Peyer's patch (tissue), 4 donors: ENCODE results near the gene LRRK1. TPM values are rescaled to one million over a fixed set of nuclear protein-coding genes. Genes with fewer than 3 reads are reported as not detected.
A peak's percentile ranks its signal among the peaks of the same experiment; 100 is the strongest.

ENCODE experiments used
- DNase-seq, 3 donors: peaks; one replicate each; pipeline ENCODE4 v3.0.0-alpha.2; 2017 to 2019
- H3K27ac ChIP-seq, 4 donors: fragments of 200-600 bp; sonication (generic); one replicate each; pipeline ENCODE4 v1.5.1; 2016 to 2019
- H3K27me3 ChIP-seq, 2 donors: fragments of 200-600 bp; sonication (generic); one replicate each; pipeline ENCODE4 v1.5.1; 2019
- H3K36me3 ChIP-seq, 3 donors: fragments of 200-600 bp; sonication (generic); one replicate each; pipeline ENCODE4 v1.5.1; 2016 to 2019
- H3K4me1 ChIP-seq, 4 donors: fragments of 200-600 bp; sonication (generic); one replicate each; pipeline ENCODE4 v1.5.1; 2016 to 2019
- H3K4me3 ChIP-seq, 4 donors: fragments of 200-600 bp; sonication (generic); 1 replicate in 3 of 4; 2 replicates in 1 of 4; pipeline ENCODE4 v1.5.1; 2016 to 2019; ENCODE audit warnings: mild to moderate bottlenecking in 1 of 4
- H3K9me3 ChIP-seq, 4 donors: fragments of 200-600 bp; sonication (generic); one replicate each; pipeline ENCODE4 v1.5.1; 2016 to 2019; ENCODE audit warnings: mild to moderate bottlenecking in 1 of 4
- CTCF ChIP-seq, 6 experiments: fragments of 450-650 bp in 4 of 6; fragments of 200-600 bp in 2 of 6; sonication (generic) in 1 of 6; IDR thresholded peaks; one replicate each; pipeline ENCODE4 v1.5.1; 2017 to 2019; ENCODE audit warnings: antibody characterized with exemption in 6 of 6, mild to moderate bottlenecking in 3 of 6, moderate library complexity in 1 of 6
- POLR2A ChIP-seq, 2 donors: fragments of 450-650 bp; IDR thresholded peaks; one replicate each; pipeline ENCODE4 v1.5.1; 2017; ENCODE audit warnings: antibody characterized with exemption in 2 of 2, mild to moderate bottlenecking in 2 of 2, moderate library complexity in 2 of 2
- total RNA-seq, 4 donors: library from RNA; depleted of rRNA; stranded (reverse); fragments of >200 nt; gene quantifications; one replicate each; pipeline ENCODE4 v1.1.0, GENCODE V29; 2016

LRRK1 gene
- total RNA-seq, 4 donors from 2014 or later, result 49.2 to 66.0 (median 55.5) TPM

- DNase-seq, result peak; percentile 6 to 30 (median 21)
- no peaks in the 10 kb centered on the region for H3K27me3 ChIP-seq
- H3K4me1 ChIP-seq, result no peaks in the 10 kb centered on the region
- H3K9me3 ChIP-seq, result no peaks in the 10 kb centered on the region
- no peak overlapping the region for H3K27ac ChIP-seq
- no peak overlapping the region for H3K4me3 ChIP-seq
- no peak for TF ChIP-seq POLR2A (IDR thresholded peaks at IDR 0.05)
- H3K36me3 ChIP-seq, result peaks cover 0 to 15% (median 0%) of the 10 kb centered on the region in 3 donors
Measured at GRCh38 chr15:101037090-101037830, 118.1 kb downstream of the LRRK1 start.

DNA sequence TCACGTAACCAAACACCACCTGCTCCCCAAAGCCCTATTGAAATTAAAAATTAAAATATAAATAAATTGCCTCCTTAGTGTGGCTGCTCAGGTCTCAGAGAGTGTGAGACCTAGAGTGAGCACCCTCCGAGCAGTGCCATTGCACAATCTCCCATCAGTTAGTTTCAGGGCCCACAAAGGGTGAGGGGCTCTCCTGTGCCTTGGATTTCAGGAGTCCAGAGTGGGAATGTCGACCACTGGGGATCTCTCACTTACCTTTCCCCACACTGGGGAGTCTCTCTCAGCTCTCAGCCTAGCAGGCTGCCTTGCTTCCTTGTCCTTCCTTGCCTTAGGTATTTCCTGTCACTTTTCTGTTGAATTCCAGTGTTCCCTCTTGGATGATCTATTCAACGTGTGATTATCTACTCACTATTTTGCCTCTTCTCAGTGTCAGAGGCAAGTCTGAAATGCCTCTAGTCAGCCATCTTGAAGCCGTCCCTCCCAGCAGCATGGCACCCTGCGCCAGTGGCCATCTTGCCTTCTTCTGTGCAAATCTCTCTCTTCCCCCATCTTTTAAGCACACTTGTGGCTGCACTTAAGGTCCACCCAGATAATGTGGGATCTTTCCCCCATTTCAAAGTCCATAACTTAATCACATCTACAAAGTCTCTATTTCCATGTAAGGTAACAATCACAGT, 119.3 kb downstream of the LRRK1 start:
- Histone ChIP-seq H3K27me3 (no peaks in the 10 kb centered on the region), H3K27ac (no peak overlapping the region), H3K36me3 (peaks cover 0 to 15% (median 0%) of the 10 kb centered on the region in 3 donors), H3K9me3 (no peaks in the 10 kb centered on the region), H3K4me3 (no peak overlapping the region), H3K4me1 (no peaks in the 10 kb centered on the region)
- peak; percentile 2 to 17 (median 5) for DNase-seq
- TF ChIP-seq CTCF (IDR thresholded peaks at IDR 0.05) (no peak), POLR2A (IDR thresholded peaks at IDR 0.05) (no peak)

GRCh38 chr15:101039461-101039860, 120.3 kb downstream of the LRRK1 start:
- Histone ChIP-seq H3K4me3 (no peak overlapping the region), H3K27me3 (no peaks in the 10 kb centered on the region), H3K27ac (no peak overlapping the region), H3K36me3 (peaks cover 0 to 19% (median 0%) of the 10 kb centered on the region in 3 donors), H3K4me1 (no peaks in the 10 kb centered on the region), H3K9me3 (no peaks in the 10 kb centered on the region)
- TF ChIP-seq POLR2A (IDR thresholded peaks at IDR 0.05) (no peak), CTCF (IDR thresholded peaks at IDR 0.05) (no peak)
- peak in 2 of 3 donors; percentile 4 to 26 for DNase-seq

DNA sequence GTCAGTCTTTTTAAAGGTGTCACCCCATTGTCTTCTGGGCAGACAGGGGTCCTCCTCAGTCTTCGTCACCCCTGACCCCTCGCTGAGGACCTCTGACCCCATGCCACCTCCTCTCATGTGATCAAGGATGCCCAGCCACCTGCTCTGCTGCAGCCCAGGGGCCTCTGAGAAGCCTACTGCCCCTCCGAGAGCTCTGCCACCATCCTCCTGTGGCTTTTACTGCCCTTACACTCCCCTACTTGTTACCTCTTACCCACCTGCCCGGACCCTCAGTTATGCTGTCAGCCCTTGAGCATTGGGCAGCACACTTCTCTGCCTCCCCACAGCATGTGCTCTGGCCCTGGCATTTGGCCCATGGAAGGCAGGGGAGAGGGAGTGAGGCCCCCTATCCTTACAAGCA, 123.2 kb downstream of the LRRK1 start:
- Histone ChIP-seq H3K27me3 (no peaks in the 10 kb centered on the region), H3K4me3 (no peak overlapping the region), H3K4me1 (no peaks in the 10 kb centered on the region), H3K27ac (no peak overlapping the region), H3K36me3 (peaks cover 0 to 30% (median 0%) of the 10 kb centered on the region in 3 donors), H3K9me3 (no peaks in the 10 kb centered on the region)
- peak in 2 of 3 donors; percentile 6 to 26 for DNase-seq
- TF ChIP-seq CTCF (IDR thresholded peaks at IDR 0.05), result no peak
- no peak for TF ChIP-seq POLR2A (IDR thresholded peaks at IDR 0.05)

DNA sequence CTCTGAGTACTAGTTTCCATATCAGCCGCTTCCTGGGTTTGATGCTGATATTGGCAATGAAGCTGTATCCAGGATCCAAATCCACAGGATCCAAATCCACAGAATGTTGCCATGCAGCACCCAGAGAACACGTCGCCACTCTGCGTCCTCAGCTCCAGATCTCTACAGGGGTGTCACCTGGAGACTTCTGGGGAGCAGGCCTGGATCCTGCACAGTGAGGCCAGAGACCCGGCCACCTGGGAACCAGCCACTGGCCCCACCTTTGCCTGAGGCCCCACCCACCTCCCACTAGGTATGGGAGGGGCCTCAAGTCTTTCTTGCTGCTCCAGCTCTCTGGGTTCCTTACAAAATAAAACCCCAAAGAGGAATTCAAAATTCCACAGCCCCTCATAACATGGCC, 123.9 kb downstream of the LRRK1 start:
- Histone ChIP-seq H3K27ac (no peak overlapping the region), H3K4me3 (no peak overlapping the region), H3K9me3 (no peaks in the 10 kb centered on the region), H3K36me3 (peaks cover 0 to 33% (median 0%) of the 10 kb centered on the region in 3 donors), H3K27me3 (no peaks in the 10 kb centered on the region), H3K4me1 (no peaks in the 10 kb centered on the region)
- peak; percentile 5 to 32 (median 6) for DNase-seq
- TF ChIP-seq POLR2A (IDR thresholded peaks at IDR 0.05) (no peak), CTCF (IDR thresholded peaks at IDR 0.05) (no peak)
